GM12878 (cell line): ENCODE results near the gene COX6A1. TPM values are rescaled to one million over a fixed set of nuclear protein-coding genes. Genes with fewer than 3 reads are reported as not detected.

Source experiments
- ATAC-seq: fragments of 200-7000 bp; cut with Tn5 transposase; 3 replicates; pipeline ENCODE4 v1.9.1; 2020; ENCODE audit warnings: mild to moderate bottlenecking, moderate library complexity
- BruUV-seq: library from RNA; stranded (reverse); fragments of 400-500 nt; replicated peaks from 2 replicates; lab custom pipeline; 2021; lab: Mats Ljungman, UMichigan
- CTCF ChIA-PET: fragments of 300-600 bp; sonication (Branson Sonifier 250); formaldehyde crosslinking; extraction: SDS; loops from one replicate; lab custom pipeline; 2021; ENCODE audit warnings: inconsistent platforms; lab: Yijun Ruan, JAX
- POLR2A ChIA-PET: fragments of 350-600 bp; formaldehyde crosslinking; extraction: SDS; loops from one replicate; lab custom pipeline; 2021; ENCODE audit warnings: inconsistent platforms; lab: Charles Lee
- RAD21 ChIA-PET: fragments of 300-600 bp; sonication (Branson Sonifier 250); formaldehyde crosslinking; loops from one replicate; lab custom pipeline; 2023; ENCODE audit warnings: antibody characterized with exemption; ENCODE audit not compliant: unreplicated experiment; lab: Charles Lee
- SMC1A ChIA-PET: fragments of 300-600 bp; sonication (Branson Sonifier 250); formaldehyde crosslinking; loops from one replicate; lab custom pipeline; 2023; ENCODE audit not compliant: unreplicated experiment, uncharacterized antibody; lab: Charles Lee
- DNase-seq: peaks from one replicate; pipeline ENCODE4 v3.0.0-alpha.2; 2011; ENCODE audit warnings: low read depth, low spot score
- FAIRE-seq: peaks from 3 replicates; lab custom pipeline; 2011; peaks lifted over from hg19 to GRCh38; lab: Jason Lieb, UNC
- H2AFZ ChIP-seq: 2 replicates; pipeline ENCODE4 v1.6.0; 2011; ENCODE audit warnings: low read depth, low read length, control low read depth; ENCODE audit not compliant: control insufficient read depth
- H3K27ac ChIP-seq: 2 replicates; pipeline ENCODE4 v1.5.1; 2011; ENCODE audit warnings: control low read depth; ENCODE audit not compliant: control insufficient read depth, insufficient read depth
- H3K27me3 ChIP-seq, 2 experiments: replicated peaks in 1 of 2; 2 replicates each; pipeline versions ENCODE4 v1.6.0 to v1.6.1; 2011; ENCODE audit warnings: low read length in 1 of 2; ENCODE audit not compliant: control insufficient read depth in 2 of 2, insufficient read depth in 2 of 2
- H3K36me3 ChIP-seq, 2 experiments: 2 replicates each; pipeline ENCODE4 v1.5.1; 2011; ENCODE audit warnings: low read length in 1 of 2; ENCODE audit not compliant: control insufficient read depth in 2 of 2, insufficient read depth in 2 of 2
- H3K4me1 ChIP-seq: 2 replicates; pipeline ENCODE4 v1.6.1; 2011; ENCODE audit warnings: mild to moderate bottlenecking, low read length, moderate library complexity, mixed read lengths; ENCODE audit not compliant: control insufficient read depth, insufficient read depth
- H3K4me2 ChIP-seq: 2 replicates; pipeline ENCODE4 v1.6.0; 2011; ENCODE audit warnings: control low read depth; ENCODE audit not compliant: control insufficient read depth, insufficient read depth
- H3K4me3 ChIP-seq: fragments of 200-600 bp; sonication (generic); 2 replicates; pipeline ENCODE4 v1.5.1; 2016
- H3K79me2 ChIP-seq: 2 replicates; pipeline ENCODE4 v1.6.0; 2011; ENCODE audit warnings: low read length; ENCODE audit not compliant: control insufficient read depth, insufficient read depth
- H3K9ac ChIP-seq: 2 replicates; pipeline ENCODE4 v1.8.0; 2011; ENCODE audit warnings: low read length, control low read depth, mixed read lengths; ENCODE audit not compliant: control insufficient read depth, insufficient read depth
- H3K9me3 ChIP-seq: replicated peaks from 3 replicates; pipeline ENCODE4 v1.5.1; 2011; ENCODE audit warnings: mild to moderate bottlenecking, low read length; ENCODE audit not compliant: control insufficient read depth, insufficient read depth
- H4K20me1 ChIP-seq: 2 replicates; pipeline ENCODE4 v1.6.0; 2011; ENCODE audit not compliant: control insufficient read depth, insufficient read depth
- CBX5 ChIP-seq: sonication (generic); IDR thresholded peaks from 2 replicates; pipeline ENCODE4 v1.6.1; 2016; ENCODE audit warnings: low read depth, moderate library complexity, mild to moderate bottlenecking, inconsistent platforms
- CEBPB ChIP-seq, 2 experiments: fragments of 150-350 bp in 1 of 2; IDR thresholded peaks; 2 replicates each; pipeline ENCODE4 v1.6.1; 2012 to 2014; ENCODE audit warnings: low read depth in 2 of 2, low read length in 2 of 2, borderline replicate concordance in 1 of 2, inconsistent platforms in 1 of 2
- CTCF ChIP-seq, 3 experiments: IDR thresholded peaks in 2 of 3; conservative IDR thresholded peaks in 1 of 3; 2 replicates each; pipeline ENCODE4 v1.5.1; 2011; ENCODE audit warnings: low read depth in 3 of 3, low read length in 3 of 3, mild to moderate bottlenecking in 3 of 3, control low read depth in 2 of 3, moderate library complexity in 2 of 3, inconsistent platforms in 1 of 3, mixed read lengths in 1 of 3; ENCODE audit not compliant: control insufficient read depth in 2 of 3, insufficient read depth in 1 of 3; ENCODE audit errors: extremely low read depth in 1 of 3
- EGR1 ChIP-seq, 2 experiments: IDR thresholded peaks; 1 replicate in 1 of 2; 2 replicates in 1 of 2; pipeline ENCODE4 v1.6.1; 2011 to 2012; ENCODE audit warnings: low read depth in 2 of 2, low read length in 2 of 2, borderline replicate concordance in 1 of 2, mild to moderate bottlenecking in 1 of 2, moderate library complexity in 1 of 2
- EZH2 ChIP-seq: IDR thresholded peaks from 2 replicates; pipeline ENCODE4 v1.6.1; 2012; ENCODE audit warnings: low read depth, mild to moderate bottlenecking, control low read depth, inconsistent platforms, low read length, borderline replicate concordance; ENCODE audit not compliant: control insufficient read depth
- NFXL1 ChIP-seq: fragments of 450-650 bp; IDR thresholded peaks from 2 replicates; pipeline ENCODE4 v1.6.1; 2017; ENCODE audit warnings: antibody characterized with exemption, mild to moderate bottlenecking, borderline replicate concordance
- PAX8 ChIP-seq: fragments of 450-650 bp; IDR thresholded peaks from 2 replicates; pipeline ENCODE4 v1.6.1; 2017; ENCODE audit warnings: mild to moderate bottlenecking, moderate library complexity
- RAD21 ChIP-seq: IDR thresholded peaks from 2 replicates; pipeline ENCODE4 v1.6.1; 2011; ENCODE audit warnings: mild to moderate bottlenecking, low read depth, low read length, moderate library complexity; ENCODE audit not compliant: insufficient read depth
- RUNX3 ChIP-seq: IDR thresholded peaks from 2 replicates; pipeline ENCODE4 v1.6.1; 2012; ENCODE audit warnings: low read length, inconsistent platforms
- SMC3 ChIP-seq: IDR thresholded peaks from 2 replicates; pipeline ENCODE4 v1.6.1; 2011; ENCODE audit warnings: low read length, improper control_type of control experiment, borderline replicate concordance
- SUPT20H ChIP-seq: IDR thresholded peaks from 2 replicates; pipeline ENCODE4 v1.6.1; 2011; ENCODE audit warnings: low read depth, mild to moderate bottlenecking, low read length, moderate library complexity, borderline replicate concordance; ENCODE audit not compliant: control insufficient read depth
- YY1 ChIP-seq: IDR thresholded peaks from 2 replicates; pipeline ENCODE4 v1.6.1; 2011; ENCODE audit warnings: low read depth, mild to moderate bottlenecking, low read length
- ZBTB11 ChIP-seq: fragments of 450-650 bp; formaldehyde crosslinking; IDR thresholded peaks from 2 replicates; pipeline ENCODE4 v1.5.0; 2022; ENCODE audit warnings: mild to moderate bottlenecking, missing genetic modification characterization
- WGBS: methylation state at CpG from one replicate; pipeline ENCODE4 v1.1.6; 2016; ENCODE audit warnings: low lambda C conversion rate; ENCODE audit not compliant: insufficient replicate concordance, insufficient coverage; ENCODE audit errors: missing lambda C conversion rate; 5-methylcytosine and 5-hydroxymethylcytosine counted together
- in situ Hi-C: fragments of 300-500 bp; cut with MboI; formaldehyde crosslinking; loops from 9 replicates; pipeline ENCODE4 v1.14.3; 2018; ENCODE audit warnings: mixed read lengths
- intact Hi-C: fragments of 100-400 bp; cut with micrococcal nuclease; formaldehyde crosslinking; loops from one replicate; pipeline ENCODE4 v1.14.2; 2022; ENCODE audit not compliant: unreplicated experiment
- polyA plus RNA-seq, 11 experiments: library from polyadenylated mRNA; depleted of rRNA in 4 of 11; unstranded in 6 of 11; stranded (reverse) in 5 of 11; fragments of >200 nt; fragmentation: Nextera tagmentation in 4 of 11; fragmentation: Illumina TruSeq in 1 of 11; extraction: Ambion mirVana in 4 of 11; extraction: Trizol in 1 of 11; gene quantifications; 1 replicate in 1 of 11; 2 replicates in 10 of 11; pipeline versions ENCODE4 v1.2.1 to v1.2.3, GENCODE V29; 2011 to 2016; ENCODE audit warnings: inconsistent platforms in 2 of 11, missing spikeins in 2 of 11, low read depth in 1 of 11
- total RNA-seq, 4 experiments: library from RNA; depleted of rRNA in 3 of 4; stranded (reverse); fragments of >200 nt in 3 of 4; fragmentation: Illumina TruSeq in 1 of 4; extraction: Trizol in 1 of 4; gene quantifications; 2 replicates each; pipeline versions ENCODE4 v1.2.1 to v1.2.3, GENCODE V29; 2013 to 2021

Gene COX6A1
- total and polyA plus RNA-seq, 10 of the 15 experiments (the other 5 are each of a cell fraction or from before 2014, with no cell fraction given) = 408 to 2,723 (median 1,019) TPM

- intact Hi-C loops = loop anchor here (2.0 kb wide), 1 partner anchor 29 kb away; the partner anchor contains the start of gene SRSF9
- no peak for FAIRE-seq
- peak overlapping the region; percentile 70; the same call in 1 of the 2 replicates for H3K4me3 ChIP-seq
- no peak for TF ChIP-seq ZBTB11 (CRISPR knock-in tag)
- TF ChIP-seq RAD21 = peak; percentile 49
- TF ChIP-seq EGR1 (IDR thresholded peaks at IDR 0.05; ENCODE audit: borderline replicate concordance in 1 of 2, low read depth in 2 of 2, low read length in 2 of 2) = peak in 1 of 2 experiments; percentile 20; a peak in 1 of 3 replicates
- TF ChIP-seq SMC3 = peak; percentile 50
- no peak for TF ChIP-seq NFXL1
- TF ChIP-seq CTCF (IDR thresholded peaks at IDR 0.05 in 2 of 3, conservative IDR thresholded peaks at IDR 0.05 in 1 of 3; ENCODE audit: control insufficient read depth in 2 of 3, extremely low read depth in 1 of 3, insufficient read depth in 1 of 3, low read depth in 3 of 3, low read length in 3 of 3) = peak; percentile 54 to 87 (median 63)
- TF ChIP-seq YY1 = peak; percentile 34; the same call in 1 of the 2 replicates
- TF ChIP-seq CBX5 = no peak
- no peak for TF ChIP-seq EZH2
- TF ChIP-seq PAX8 = no peak
- no peak for TF ChIP-seq SUPT20H
- TF ChIP-seq CEBPB (IDR thresholded peaks at IDR 0.05; ENCODE audit: borderline replicate concordance in 1 of 2, low read depth in 2 of 2, low read length in 2 of 2) = 0 out of 4 replicates have a peak, but pooled peaks of 1 of the 2 experiments have one; percentile 9
- TF ChIP-seq RUNX3 = 0 out of 2 replicates have a peak, but pooled peaks have one; percentile 26
These were observed 1.8 kb downstream of the COX6A1 start for GRCh38 chr12:120439646-120440247.

More at GRCh38 chr12:120439646-120440247, 1.8 kb downstream of the COX6A1 start:
- H3K79me2 ChIP-seq = peaks cover 35% of the 10 kb centered on the region
- peak overlapping the region; percentile 70 for H3K4me2 ChIP-seq
- WGBS = 2% methylated on average over 6 of the region's 6 CpGs
- H3K36me3 ChIP-seq = peaks cover 0 to 15% of the 10 kb centered on the region in 2 experiments; a peak in 2 of 4 replicates
- H3K9me3 ChIP-seq = no peaks in the 10 kb centered on the region
- no peak overlapping the region for H3K27ac ChIP-seq
- H4K20me1 ChIP-seq = no peaks in the 10 kb centered on the region
- DNase-seq (peak; percentile 23), ATAC-seq (peak; percentile 75)
- no peak overlapping the region for H2AFZ ChIP-seq
- CTCF ChIA-PET = interaction anchor here (0.6 to 1.5 kb wide), 18 partner anchors 8 to 210 kb away, joined by 3 to 16 read pairs (median 4); partner anchors contain the start of genes COQ5, DYNLL1, POP5 and SRSF9
- no peak overlapping the region for H3K9ac ChIP-seq
- in situ Hi-C loops = loop anchor here (10.0 kb wide), 1 partner anchor 115 kb away; the partner anchor contains the start of gene PLA2G1B
- RAD21 ChIA-PET = interaction anchor here (0.9 to 1.8 kb wide), 5 partner anchors 9 to 141 kb away, joined by 3 to 6 read pairs (median 3); partner anchors contain the start of genes DYNLL1 and POP5
- H3K27me3 ChIP-seq = no peaks in the 10 kb centered on the region
- SMC1A ChIA-PET = interaction anchor here (0.7 to 1.9 kb wide), 6 partner anchors 17 to 142 kb away, joined by 3 to 13 read pairs (median 3); partner anchors contain the start of gene POP5
- H3K4me1 ChIP-seq = peaks cover 4% of the 10 kb centered on the region
- no TSS peak for BruUV-seq
- POLR2A ChIA-PET = interaction anchor here (0.6 to 1.5 kb wide), 5 partner anchors 25 to 145 kb away, joined by 3 to 8 read pairs (median 5); partner anchors contain the start of gene POP5
